ENCODE results near the gene KCNB1. TPM values are rescaled to one million over a fixed set of nuclear protein-coding genes. Genes with fewer than 3 reads are reported as not detected.

KCNB1 gene
- total RNA-seq, 1 experiment from 2014 or later, result 0.68 TPM

DNA sequence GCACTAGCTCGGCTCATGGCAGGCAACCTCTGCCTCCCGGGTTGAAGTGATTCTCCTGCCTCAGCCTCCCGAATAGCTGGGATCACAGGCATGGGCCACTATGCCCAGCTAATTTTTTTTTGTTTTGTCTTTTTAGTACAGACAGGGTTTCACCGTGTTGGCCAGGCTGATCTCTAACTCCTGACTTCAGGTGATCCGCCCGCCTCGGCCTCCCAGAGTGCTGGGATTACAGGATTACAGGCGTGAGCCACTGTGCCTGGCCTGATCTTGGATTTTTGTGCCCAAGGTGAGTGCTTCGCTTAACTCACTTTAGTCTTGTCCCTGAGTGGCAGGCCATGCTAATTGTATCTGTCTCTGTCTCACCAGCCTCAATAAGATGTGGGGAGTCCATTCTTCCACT lies 78.6 kb downstream of the KCNB1 start:
- no peak overlapping the region for H3K18ac ChIP-seq (ENCODE audit: insufficient read length, low read depth, low read length)
- H2BK5ac ChIP-seq (ENCODE audit: insufficient read length, low read length), result no peak overlapping the region
- no peak overlapping the region for H3K4ac ChIP-seq (ENCODE audit: low read depth, low read length)
- no peaks in the 10 kb centered on the region for H3K79me1 ChIP-seq (ENCODE audit: insufficient read depth, low read depth, low read length, poor library complexity, severe bottlenecking)
- WGBS (ENCODE audit: extremely low coverage, insufficient read length, low lambda C conversion rate), result no CpG with 5 or more reads among the region's 9 CpGs
- H2BK120ac ChIP-seq (ENCODE audit: low read depth, low read length, poor library complexity, severe bottlenecking), result no peak overlapping the region
- peaks cover 20 to 26% of the 10 kb centered on the region in 2 experiments for H3K4me1 Mint-ChIP-seq
- H3K36me3 Mint-ChIP-seq (ENCODE audit: insufficient read depth in 1 of 3, low read depth in 3 of 3), result 0 out of 7 replicates have a peak, but pooled peaks cover 0 to 4% (median 4%) of the 10 kb centered on the region in 3 experiments
- TF ChIP-seq, protein P1, sequence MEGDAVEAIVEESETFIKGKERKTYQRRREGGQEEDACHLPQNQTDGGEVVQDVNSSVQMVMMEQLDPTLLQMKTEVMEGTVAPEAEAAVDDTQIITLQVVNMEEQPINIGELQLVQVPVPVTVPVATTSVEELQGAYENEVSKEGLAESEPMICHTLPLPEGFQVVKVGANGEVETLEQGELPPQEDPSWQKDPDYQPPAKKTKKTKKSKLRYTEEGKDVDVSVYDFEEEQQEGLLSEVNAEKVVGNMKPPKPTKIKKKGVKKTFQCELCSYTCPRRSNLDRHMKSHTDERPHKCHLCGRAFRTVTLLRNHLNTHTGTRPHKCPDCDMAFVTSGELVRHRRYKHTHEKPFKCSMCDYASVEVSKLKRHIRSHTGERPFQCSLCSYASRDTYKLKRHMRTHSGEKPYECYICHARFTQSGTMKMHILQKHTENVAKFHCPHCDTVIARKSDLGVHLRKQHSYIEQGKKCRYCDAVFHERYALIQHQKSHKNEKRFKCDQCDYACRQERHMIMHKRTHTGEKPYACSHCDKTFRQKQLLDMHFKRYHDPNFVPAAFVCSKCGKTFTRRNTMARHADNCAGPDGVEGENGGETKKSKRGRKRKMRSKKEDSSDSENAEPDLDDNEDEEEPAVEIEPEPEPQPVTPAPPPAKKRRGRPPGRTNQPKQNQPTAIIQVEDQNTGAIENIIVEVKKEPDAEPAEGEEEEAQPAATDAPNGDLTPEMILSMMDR (conservative IDR thresholded peaks at IDR 0.05), result no peak
- H3K4me2 ChIP-seq (ENCODE audit: insufficient read depth, insufficient read length, low read length), result no peak overlapping the region
- H4K8ac ChIP-seq (replicated peaks; ENCODE audit: insufficient read length, low read depth, low read length), result no peak overlapping the region
- no peaks in the 10 kb centered on the region for H3K27me3 ChIP-seq (ENCODE audit: insufficient read depth, low read length)
- no peaks in the 10 kb centered on the region for H4K20me1 ChIP-seq (ENCODE audit: control insufficient read depth, insufficient read depth, insufficient read length)
- H3K14ac ChIP-seq (ENCODE audit: insufficient read depth, low read length), result no peak overlapping the region
- peaks cover 8 to 13% of the 10 kb centered on the region in 2 experiments for H3K9me3 Mint-ChIP-seq
- H2BK15ac ChIP-seq (ENCODE audit: low read depth, low read length), result no peak overlapping the region
- H4K91ac ChIP-seq (ENCODE audit: insufficient read length, low read depth, low read length), result no peak overlapping the region
- H3K23me2 ChIP-seq (ENCODE audit: insufficient read length, low read depth, low read length, poor library complexity, severe bottlenecking), result no peaks in the 10 kb centered on the region
- H3K23ac ChIP-seq (ENCODE audit: insufficient read length, low read depth, low read length), result no peak overlapping the region
- no peaks in the 10 kb centered on the region for H3K79me2 ChIP-seq (ENCODE audit: insufficient read depth, low read length)
- H3K27ac Mint-ChIP-seq, result peak overlapping the region in 1 of 3 experiments; percentile 50; a peak in 1 of 7 replicates
- H4K5ac ChIP-seq (ENCODE audit: insufficient read length, low read depth, low read length), result no peak overlapping the region
- H3K4me3 Mint-ChIP-seq, result no peak overlapping the region
- H3K27ac ChIP-seq (ENCODE audit: insufficient read length, low read depth, low read length), result no peak overlapping the region
- no peaks in the 10 kb centered on the region for H3K9me3 ChIP-seq (ENCODE audit: control insufficient read depth, low read depth, low read length)
- H3T11ph ChIP-seq (ENCODE audit: low read length), result no peak overlapping the region
- no peak overlapping the region for H2AFZ ChIP-seq (ENCODE audit: low read length)
- 0 out of 2 replicates have a peak, but pooled peaks cover 3% of the 10 kb centered on the region for H3K4me1 ChIP-seq (ENCODE audit: insufficient read depth, low read length)
- DNase-seq, result no peak
- H2BK12ac ChIP-seq (ENCODE audit: insufficient read length, low read depth, low read length), result no peak overlapping the region
- H3K9ac ChIP-seq (ENCODE audit: extremely low read depth, insufficient read length, low read length), result no peak overlapping the region
- H3K27me3 Mint-ChIP-seq (ENCODE audit: low read depth), result no peaks in the 10 kb centered on the region; the same call in 1 of the 2 replicates
- H3K56ac ChIP-seq (ENCODE audit: insufficient read length, low read depth, low read length), result no peak overlapping the region
- no peak overlapping the region for H2BK20ac ChIP-seq (ENCODE audit: low read depth, low read length, poor library complexity, severe bottlenecking)
- no peak overlapping the region for H2AK5ac ChIP-seq (ENCODE audit: insufficient read length, low read length)

All from H9 (cell line).